GM21367 (cell line): Measurements from ENCODE around the gene CBFB.
A peak's percentile ranks its signal among the peaks of the same experiment; 100 is the strongest.
"Not testable (repeated sequence)": the region's sequence is repeated elsewhere in the genome, so short reads cannot be mapped to it uniquely, and the experiment has no call there.

Source experiments
- ATAC-seq: cut with Tn5 transposase; IDR thresholded peaks from one replicate; pipeline ENCODE4 v1.9.1; 2021; ENCODE audit not compliant: unreplicated experiment

CBFB gene

GRCh38 chr16:67122799-67123198, 93.8 kb downstream of the CBFB start:
- not testable (repeated sequence) for ATAC-seq

- ATAC-seq: no peak
Measured at GRCh38 chr16:67128417-67128816, 99.5 kb downstream of the CBFB start.

GRCh38 chr16:67128887-67129286, 99.9 kb downstream of the CBFB start:
- no peak for ATAC-seq

GRCh38 chr16:67129422-67129821, 100.5 kb downstream of the CBFB start:
- ATAC-seq: no peak

GRCh38 chr16:67137605-67138004, 108.7 kb downstream of the CBFB start:
- no peak for ATAC-seq

GRCh38 chr16:67141391-67141790, 112.4 kb downstream of the CBFB start:
- ATAC-seq: no peak

GRCh38 chr16:67142342-67142741, 113.4 kb downstream of the CBFB start:
- ATAC-seq: no peak

- no peak for ATAC-seq
Measured at GRCh38 chr16:67144943-67145342, 116.0 kb downstream of the CBFB start.

GRCh38 chr16:67145746-67146145, 116.8 kb downstream of the CBFB start:
- no peak for ATAC-seq

GRCh38 chr16:67146523-67147357, 117.8 kb downstream of the CBFB start:
- ATAC-seq: no peak

GRCh38 chr16:67147437-67148140, 118.6 kb downstream of the CBFB start:
- ATAC-seq: no peak

- no peak for ATAC-seq
Measured at GRCh38 chr16:67148221-67148620, 119.3 kb downstream of the CBFB start.

- ATAC-seq: no peak
Measured at GRCh38 chr16:67148656-67149275, 119.8 kb downstream of the CBFB start.

- ATAC-seq: no peak
Measured at GRCh38 chr16:67149276-67150046, 120.5 kb downstream of the CBFB start.

- ATAC-seq: peak; percentile 27
Measured at GRCh38 chr16:67150047-67150832, 121.3 kb downstream of the CBFB start.
